NCI-H128 (cell line): ENCODE measurements around the gene SULT2B1.

Experiments used
- DNase-seq: peaks from one replicate; lab custom pipeline; 2025; ENCODE audit not compliant: unreplicated experiment; lab: John Stamatoyannopoulos, UW

SULT2B1 gene

GRCh38 chr19:48633148-48634035 lies 81.4 kb downstream of the SULT2B1 start:
- DNase-seq = no peak

DNA sequence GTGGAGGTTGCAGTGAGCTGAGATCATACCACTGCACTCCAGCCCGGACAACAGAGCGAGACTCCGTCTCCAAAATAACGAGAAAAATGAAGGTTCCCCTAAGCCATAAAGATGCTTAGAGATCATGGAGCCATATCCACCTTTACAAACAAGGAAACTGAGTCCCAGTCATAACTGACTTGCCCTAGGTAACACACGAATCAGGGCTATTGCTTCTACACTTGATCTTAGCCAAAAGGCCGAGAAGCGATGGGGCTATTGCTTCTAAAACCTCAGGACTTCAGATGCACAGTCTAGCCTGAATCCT lies 82.0 kb downstream of the SULT2B1 start:
- DNase-seq = no peak

- DNase-seq = peak; percentile 90
Measured at GRCh38 chr19:48634424-48635262, 82.7 kb downstream of the SULT2B1 start.

DNA sequence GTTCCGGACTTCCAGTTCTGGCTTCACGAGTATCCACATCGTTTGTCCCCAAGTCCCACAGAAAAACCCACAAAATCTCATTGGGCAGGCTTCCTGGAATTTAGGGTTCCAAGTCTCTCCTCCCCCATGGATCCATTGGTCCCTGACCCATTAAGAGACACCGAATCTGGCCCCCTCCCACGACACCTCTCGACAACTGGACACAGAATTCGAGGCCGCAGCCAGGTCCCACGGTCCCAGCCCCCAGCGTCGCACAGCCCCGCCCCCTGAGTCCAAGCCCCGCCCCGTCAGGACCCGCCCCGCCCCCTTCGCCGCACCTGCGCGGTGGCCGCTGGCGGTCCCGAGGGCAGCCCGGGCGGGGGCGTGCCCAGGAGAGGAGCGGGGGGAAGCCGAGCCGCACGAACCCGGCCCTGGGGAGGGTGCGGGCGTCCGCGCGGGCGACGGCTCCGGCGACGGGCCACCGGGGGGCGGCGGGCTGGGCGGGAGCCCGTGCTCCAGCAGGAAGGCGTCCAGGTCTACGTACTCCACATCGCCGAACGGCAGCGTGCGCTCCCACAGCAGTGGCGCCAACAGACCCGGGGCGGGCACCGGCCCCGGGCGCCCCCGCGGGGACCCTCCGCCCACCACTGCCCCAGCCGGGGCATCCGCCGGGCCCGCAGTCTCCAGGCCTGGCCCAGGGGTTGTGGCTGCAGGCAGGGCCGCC lies 83.4 kb downstream of the SULT2B1 start:
- DNase-seq = no peak

DNA sequence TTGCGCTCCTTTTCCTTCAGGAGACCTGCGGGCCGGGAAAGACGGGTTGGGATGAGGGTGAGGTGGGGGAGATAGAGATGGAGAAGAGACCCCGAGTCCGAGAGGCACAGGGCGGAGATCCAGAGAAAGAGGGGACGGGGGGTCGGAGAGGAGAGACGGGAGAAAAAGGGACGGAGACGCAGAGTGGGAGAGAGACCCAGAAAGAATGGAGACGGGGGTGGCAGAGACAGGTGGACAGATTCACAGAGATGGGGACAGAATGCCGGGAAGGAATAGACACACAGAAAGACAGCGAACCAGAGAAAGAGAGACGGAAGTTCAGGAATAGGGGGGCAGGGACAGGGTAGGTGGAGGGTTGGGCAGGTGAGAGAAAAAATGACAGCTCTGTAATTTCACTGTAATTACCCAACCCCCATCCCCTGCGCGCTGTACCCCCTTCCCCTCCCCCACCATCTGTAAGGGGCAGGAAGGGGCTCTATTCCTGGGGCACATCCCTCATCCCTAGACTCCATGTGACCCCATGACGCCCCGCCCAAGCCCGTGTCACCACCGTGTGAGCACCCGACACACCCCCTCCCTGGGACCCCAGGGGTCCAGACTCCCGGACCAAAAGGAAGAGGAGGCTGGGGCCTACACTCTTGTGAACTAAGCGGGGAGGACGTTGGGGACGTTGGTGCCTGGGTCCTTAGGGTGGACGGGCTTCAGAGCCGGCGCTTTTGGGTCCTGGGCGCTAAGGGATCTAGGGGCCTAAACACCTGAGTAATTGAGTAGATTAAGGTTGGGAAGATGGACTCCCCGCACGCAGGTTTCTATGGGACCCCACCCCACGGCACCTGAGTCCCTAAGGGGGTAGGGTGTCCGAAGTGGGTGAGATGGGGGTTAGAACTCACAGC lies 84.2 kb downstream of the SULT2B1 start:
- DNase-seq = no peak

GRCh38 chr19:48636859-48637448 lies 85.0 kb downstream of the SULT2B1 start, which contains the start of gene DBP:
TSS of gene DBP (minus strand) at chr19:48637379. CDS start at chr19:48636994, 385 bp downstream.
- DNase-seq = no peak

DNA sequence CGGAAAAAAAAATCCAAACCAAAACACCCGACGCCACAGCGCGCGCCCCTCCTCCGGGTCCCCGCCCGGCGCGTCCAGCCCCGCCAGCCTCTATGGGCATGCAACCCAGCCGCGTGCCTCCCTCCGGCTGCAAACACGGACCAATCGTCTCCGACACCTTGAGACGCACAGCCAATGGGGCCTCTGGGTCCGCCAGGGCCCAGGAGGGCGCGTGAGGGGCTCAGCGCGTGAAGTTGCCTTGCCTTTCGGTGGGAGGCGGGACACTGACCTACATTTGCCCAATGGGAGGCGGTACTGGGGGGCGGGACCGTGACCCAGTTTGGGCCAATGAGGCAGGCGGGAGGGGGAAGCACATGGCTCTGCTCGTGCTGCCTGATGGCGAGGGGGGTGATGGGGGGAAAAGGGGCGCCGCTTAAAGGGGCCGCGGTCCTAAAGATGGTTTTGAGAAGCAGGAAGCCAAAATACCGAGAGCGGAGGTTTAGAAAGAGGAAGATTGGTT lies 85.5 kb downstream of the SULT2B1 start:
- DNase-seq = peak; percentile 98

GRCh38 chr19:48637948-48638830 lies 86.2 kb downstream of the SULT2B1 start:
- peak; percentile 69 for DNase-seq

GRCh38 chr19:48638831-48639381 lies 86.9 kb downstream of the SULT2B1 start:
- DNase-seq = no peak

DNA sequence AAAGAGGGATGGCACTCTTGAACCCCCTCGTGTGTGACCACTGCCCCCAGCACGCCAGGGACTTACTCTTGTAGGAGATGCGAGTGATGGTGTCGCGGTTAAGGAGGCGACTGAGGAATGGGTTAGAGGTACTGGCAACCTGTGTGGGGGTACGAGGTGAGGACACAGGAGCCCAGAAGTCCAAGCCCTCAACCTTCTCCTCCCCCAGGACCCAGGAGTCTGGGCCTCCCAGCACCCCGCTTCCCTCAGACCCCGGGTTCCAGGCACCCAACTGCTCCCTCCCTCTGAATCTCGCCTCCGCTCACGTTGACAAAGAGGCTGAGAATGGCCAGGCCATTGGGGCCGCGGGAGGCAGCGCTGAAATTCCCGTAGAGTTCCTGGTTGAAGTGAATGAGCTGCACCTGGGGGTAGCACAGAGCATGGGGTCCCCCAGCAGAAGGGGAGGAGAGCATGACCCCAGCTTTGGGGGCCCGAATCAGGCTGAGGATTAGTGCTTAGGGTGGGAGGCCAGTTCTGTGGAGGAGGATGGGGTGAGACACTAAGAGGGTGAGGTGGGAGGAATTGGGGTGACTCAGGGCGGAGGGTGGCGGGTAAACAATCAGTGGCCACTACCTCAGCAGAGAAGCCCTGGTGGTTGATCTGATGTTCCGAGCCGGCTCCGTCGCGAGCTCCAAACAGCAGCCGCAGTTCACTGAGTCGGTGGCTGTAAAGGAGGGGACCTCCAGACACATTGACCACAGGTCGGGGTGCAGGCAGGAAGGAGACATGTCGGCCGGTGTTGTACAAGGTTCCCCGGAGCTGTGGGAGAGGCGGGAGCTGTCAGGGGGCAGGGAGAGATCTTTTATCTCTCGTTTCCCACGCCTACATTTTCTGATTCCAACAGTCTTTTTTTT lies 87.8 kb downstream of the SULT2B1 start:
- no peak for DNase-seq

GRCh38 chr19:48641850-48642249 lies 89.9 kb downstream of the SULT2B1 start:
- DNase-seq = no peak

- no peak for DNase-seq
Measured at GRCh38 chr19:48642862-48643261, 90.9 kb downstream of the SULT2B1 start.

- no peak for DNase-seq
Measured at GRCh38 chr19:48644355-48644754, 92.4 kb downstream of the SULT2B1 start.

- peak; percentile 16 for DNase-seq
Measured at GRCh38 chr19:48644839-48645619, 93.1 kb downstream of the SULT2B1 start.

GRCh38 chr19:48645620-48646000 lies 93.6 kb downstream of the SULT2B1 start:
- DNase-seq = no peak

GRCh38 chr19:48646001-48646721 lies 94.2 kb downstream of the SULT2B1 start, which contains the start of gene CA11:
TSS of gene CA11 (minus strand) at chr19:48646187. CDS start at chr19:48645632, 555 bp downstream.
- DNase-seq = peak; percentile 85
